HG02840 (cell line): ENCODE measurements around the gene TTLL7.

ENCODE experiments used
- ATAC-seq: cut with Tn5 transposase; IDR thresholded peaks from one replicate; pipeline ENCODE4 v1.9.1; 2021; ENCODE audit warnings: mild to moderate bottlenecking, moderate library complexity, moderate number of reproducible peaks; ENCODE audit not compliant: unreplicated experiment, low FRiP score

TTLL7 gene

DNA sequence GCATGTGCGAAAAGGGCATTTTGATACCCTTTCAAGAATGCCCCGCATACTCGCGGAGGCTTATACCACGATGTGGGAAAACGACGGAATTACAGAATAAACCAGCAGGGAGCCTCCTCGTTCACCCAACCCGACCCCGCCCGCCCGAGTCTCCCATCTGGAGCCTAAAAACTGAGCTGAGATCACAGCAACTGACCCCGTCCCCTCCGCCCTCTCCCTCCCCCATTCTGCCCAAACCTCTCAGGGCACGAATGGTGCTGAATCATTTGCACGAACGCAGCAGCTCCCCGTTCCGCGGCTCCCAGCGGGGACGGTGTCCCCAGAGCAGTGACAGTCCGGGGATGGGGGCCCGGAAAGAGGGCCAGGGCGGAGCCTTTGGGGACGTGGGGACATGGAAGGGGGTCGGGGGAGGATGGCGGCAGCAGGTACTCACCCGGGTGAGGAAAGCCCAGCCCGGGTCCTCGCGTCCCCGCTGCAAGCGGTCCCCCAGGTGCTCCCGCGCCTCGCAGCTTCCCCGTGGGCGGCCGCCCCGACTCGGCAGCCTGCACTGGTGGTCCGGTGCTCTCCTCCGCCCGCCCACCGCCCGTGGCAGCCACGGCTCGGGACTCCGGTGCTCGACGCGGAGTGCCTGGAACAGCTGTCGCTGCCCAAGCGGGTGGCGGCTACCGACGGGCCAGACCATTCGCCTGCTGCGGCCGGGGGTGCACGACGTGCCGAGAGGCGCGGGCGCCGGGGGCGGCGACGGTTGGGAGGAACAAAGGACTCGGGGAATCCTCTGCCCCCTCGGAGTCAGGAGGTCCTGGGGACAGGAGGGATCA is at the start of gene TTLL7:
TSS of gene TTLL7 (minus strand) at position 635 of the 818 bp plus-strand sequence. CDS start 46,921 bp downstream, outside the sequence.
- ATAC-seq, result peak; percentile 80

DNA sequence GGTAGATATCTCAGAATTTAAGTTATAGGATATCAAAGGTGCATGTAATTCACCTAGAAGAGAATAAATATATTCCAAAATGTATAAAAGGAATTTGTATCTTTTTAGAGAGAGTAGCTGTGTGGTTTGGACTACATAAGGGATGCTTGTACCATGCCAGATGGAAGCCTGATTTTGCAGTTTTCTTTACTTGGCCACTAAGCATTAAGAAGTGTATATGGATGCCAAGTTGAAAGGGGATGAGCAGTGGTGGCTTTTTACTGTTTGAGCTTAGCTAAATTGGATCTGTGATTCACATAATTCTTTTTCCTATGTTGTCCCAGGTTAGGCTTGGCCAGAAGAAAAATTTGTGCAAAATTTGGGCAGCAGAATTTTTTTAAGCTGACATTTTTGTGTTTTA is 43.5 kb upstream of the TTLL7 start:
- no peak for ATAC-seq

GRCh38 chr1:84037758-84038611 is 39.1 kb upstream of the TTLL7 start:
- ATAC-seq, result no peak

DNA sequence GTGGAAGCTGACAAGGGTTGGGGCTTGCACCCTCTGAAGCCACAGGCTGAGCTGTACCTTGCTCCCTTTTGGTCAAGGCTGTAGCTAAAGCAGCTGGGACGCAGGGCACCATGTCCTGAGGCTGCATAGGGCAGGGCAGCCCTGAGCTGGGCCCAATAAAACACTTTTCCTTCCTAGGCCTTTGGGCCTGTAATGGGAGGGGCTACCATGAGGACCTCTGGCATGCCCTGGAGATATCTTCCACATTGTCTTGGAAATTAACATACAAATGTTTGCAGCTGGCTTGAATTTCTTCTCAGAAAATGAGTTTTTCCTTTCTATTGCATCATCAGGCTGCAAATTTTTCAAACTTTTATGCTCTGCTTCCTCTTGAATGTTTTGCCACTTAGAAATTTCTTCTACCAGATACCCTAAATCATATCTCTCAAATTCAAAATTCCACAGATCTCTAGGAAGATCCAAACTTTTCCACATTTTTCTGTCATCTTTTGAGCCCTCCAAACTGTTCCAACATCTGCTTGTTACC is 32.9 kb upstream of the TTLL7 start:
- no peak for ATAC-seq

GRCh38 chr1:84027368-84027767 is 28.4 kb upstream of the TTLL7 start:
- ATAC-seq, result no peak

- ATAC-seq, result no peak
Observed at GRCh38 chr1:84025966-84026365, 27.0 kb upstream of the TTLL7 start.

GRCh38 chr1:84021822-84022221 is 22.9 kb upstream of the TTLL7 start:
- ATAC-seq, result no peak

DNA sequence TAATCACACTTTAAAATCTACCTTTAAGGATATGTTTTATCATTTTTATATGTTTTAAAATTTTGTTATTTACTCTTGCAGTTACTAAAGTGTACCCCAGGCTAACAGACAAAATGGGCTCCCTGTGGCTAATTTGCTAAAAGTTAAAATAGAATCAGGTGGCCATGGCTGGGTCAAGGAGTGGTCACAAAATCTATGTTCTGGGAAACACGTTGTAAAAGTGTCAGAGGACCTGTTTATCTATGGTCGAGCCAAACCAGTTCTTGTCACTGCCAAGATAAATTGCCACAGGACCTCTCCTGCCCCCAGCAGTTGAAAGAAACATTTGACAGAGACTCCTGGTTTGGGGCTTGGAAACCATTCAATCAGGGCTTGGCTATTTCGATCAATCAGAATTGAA is 21.2 kb upstream of the TTLL7 start:
- ATAC-seq, result no peak

GRCh38 chr1:84019217-84019616 is 20.3 kb upstream of the TTLL7 start:
- no peak for ATAC-seq

DNA sequence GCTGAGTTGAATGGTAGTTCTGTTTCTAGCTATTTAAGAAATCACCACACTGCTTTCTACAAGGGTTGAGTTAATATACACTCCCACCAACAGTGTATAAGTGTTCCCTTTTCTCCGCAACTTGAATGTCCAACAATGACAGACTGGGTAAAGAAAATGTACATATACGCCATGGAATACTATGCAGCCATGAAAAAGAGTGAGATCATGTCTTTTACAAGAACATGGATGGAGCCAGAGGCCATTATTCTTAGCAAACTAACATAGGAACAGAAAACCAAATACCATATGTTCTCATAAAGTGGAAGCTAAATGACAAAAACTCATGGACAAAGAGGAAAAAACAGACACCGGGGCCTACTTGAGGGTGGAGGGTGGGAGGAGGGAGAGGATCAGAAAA is 14.8 kb upstream of the TTLL7 start:
- ATAC-seq, result no peak

- no peak for ATAC-seq
Observed at GRCh38 chr1:84012018-84012417, 13.1 kb upstream of the TTLL7 start.

- no peak for ATAC-seq
Observed at GRCh38 chr1:84010136-84010535, 11.2 kb upstream of the TTLL7 start.

DNA sequence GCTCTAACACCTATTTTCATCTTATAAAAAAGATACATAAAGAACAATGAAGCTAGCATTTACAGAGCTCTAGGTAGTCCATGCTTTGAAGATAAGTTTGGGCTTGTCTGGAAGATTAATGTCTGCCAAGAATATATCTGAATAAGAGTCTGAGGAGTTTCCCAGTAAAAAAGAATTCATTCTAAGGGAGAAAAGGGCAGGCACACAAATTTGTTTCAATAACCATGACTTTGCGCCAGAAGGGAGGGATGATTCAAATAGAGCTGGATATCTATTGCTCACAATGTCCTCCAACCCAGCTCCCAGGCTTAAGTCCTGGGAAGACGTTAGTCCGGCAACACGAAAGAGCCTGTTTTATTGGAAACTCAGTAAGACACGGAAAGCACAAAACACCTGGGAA is 9.7 kb upstream of the TTLL7 start:
- ATAC-seq, result no peak

GRCh38 chr1:84006591-84006990 is 7.7 kb upstream of the TTLL7 start:
- no peak for ATAC-seq

GRCh38 chr1:84001501-84001900 is 2.6 kb upstream of the TTLL7 start:
- ATAC-seq, result no peak

GRCh38 chr1:84000954-84001495 is 2.1 kb upstream of the TTLL7 start:
- ATAC-seq, result no peak

- ATAC-seq, result no peak
Observed at GRCh38 chr1:84000196-84000885, 1.4 kb upstream of the TTLL7 start.

DNA sequence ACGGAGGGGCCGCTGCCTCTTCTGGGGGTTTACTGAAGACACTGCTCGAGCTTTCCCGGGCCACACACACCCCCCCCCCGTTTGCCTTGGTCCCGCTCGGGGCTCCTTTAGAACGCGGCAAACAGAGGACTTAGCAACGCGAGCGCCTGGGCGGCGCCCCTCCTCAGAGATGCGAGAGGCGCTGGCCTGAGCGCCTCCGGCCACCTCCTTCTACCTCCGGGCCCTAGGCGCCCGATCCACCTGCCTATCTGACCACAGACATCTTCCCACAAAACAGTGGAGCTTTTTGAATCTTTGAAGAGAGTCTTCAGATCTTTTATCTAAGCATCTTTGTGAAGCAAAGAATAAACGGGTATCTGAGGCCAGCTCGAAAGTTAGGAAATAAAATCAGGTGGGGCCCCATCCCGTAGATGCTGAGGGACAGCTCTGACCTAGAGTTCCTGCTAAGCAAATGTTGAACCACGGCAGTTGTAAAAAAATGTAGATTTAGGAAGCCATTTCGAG is 436 bp upstream of the TTLL7 start:
- peak; percentile 81 for ATAC-seq

DNA sequence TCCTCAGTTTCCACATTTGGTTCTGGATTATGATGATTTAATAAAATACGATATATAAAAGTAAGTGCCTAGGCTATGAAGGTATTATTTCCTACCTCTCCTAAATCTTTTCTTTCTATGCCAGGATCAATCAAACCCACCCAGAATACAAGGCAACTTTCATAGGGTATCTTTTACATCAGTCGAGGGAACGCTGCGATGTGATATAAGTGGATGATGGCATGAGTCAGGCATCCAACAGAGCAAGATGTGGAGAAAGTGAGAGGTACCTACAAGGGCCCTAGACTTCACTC is 781 bp downstream of the TTLL7 start:
- ATAC-seq, result no peak

DNA sequence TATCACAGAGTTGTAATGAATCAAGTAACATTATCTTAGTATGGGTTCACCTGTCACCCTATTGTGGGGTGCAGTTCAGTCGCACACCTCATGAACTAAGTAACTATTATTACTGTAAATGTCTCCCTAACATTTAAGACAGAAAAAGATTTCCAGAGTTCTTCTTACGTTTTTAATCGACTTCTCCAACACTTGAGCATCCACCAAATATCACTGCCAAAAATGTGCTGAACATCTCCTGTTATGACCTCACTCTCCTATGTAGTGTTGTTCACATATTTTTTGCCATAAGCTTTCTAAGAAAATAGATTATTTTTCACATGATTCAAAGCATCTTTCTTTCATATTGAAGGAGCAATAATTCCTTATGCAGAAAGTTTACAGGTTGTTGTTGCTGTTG is 1.3 kb downstream of the TTLL7 start:
- ATAC-seq, result no peak

- ATAC-seq, result no peak
Observed at GRCh38 chr1:83996621-83997020, 2.3 kb downstream of the TTLL7 start.
